Left renal pelvis (tissue), 4 donors: ENCODE results near the gene PROK1. TPM values are rescaled to one million over a fixed set of nuclear protein-coding genes. Genes with fewer than 3 reads are reported as not detected.

Source experiments
- DNase-seq, 4 donors: peaks; one replicate each; pipeline ENCODE4 v3.0.0-alpha.2; 2013; ENCODE audit warnings: low read depth in 4 of 4, low spot score in 3 of 4
- polyA plus RNA-seq, 4 donors: library from polyadenylated mRNA; unstranded; fragments of 120-200 nt; gene quantifications; one replicate each; pipeline ENCODE4 v1.2.1, GENCODE V29; 2013; ENCODE audit not compliant: insufficient read length in 4 of 4

PROK1 gene
- polyA plus RNA-seq, 4 donors, result 0.11 to 0.96 (median 0.34) TPM; not detected in 1

- DNase-seq, result no peak
Measured at GRCh38 chr1:110487726-110488125, 36.8 kb downstream of the PROK1 start.

DNA sequence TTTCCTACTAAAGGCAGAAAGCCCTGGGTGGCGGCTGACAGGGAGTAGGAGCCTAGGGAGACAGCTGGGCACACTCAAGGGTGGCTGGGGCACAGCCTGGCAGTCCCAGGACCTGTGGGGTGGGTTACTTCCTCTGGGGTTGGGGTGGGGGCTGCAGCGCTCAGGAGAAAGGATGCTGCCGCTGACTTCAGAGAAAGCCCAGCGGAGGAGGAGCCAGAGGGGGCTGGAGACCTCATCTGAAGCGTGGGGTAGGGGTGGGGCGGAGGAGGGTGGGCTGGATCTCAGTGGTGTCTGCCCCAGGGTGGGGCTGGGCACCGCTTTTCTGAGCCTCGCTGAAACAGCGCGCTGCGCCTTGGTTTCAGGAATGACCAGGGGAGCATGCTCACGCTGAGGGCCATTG lies 37.2 kb downstream of the PROK1 start:
- DNase-seq, result no peak

DNA sequence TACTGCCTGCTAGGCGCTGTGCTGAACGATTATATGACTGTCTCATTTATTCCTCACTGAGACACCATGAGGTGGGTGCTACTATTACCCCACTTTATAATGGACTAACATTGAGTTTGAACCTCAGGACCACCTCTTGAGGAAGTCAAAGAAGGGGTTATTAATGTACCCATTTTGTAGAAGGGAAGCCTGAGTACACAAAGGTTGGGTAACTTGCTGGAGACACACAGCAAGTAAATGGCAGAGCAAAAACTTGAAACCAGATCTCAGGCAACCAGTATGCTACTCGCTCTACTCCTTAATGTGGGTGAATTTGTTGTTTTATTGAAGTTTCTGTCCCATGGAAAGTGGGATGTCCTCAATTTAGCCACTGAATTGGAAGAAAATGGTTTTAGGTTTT lies 37.9 kb downstream of the PROK1 start:
- no peak for DNase-seq

DNA sequence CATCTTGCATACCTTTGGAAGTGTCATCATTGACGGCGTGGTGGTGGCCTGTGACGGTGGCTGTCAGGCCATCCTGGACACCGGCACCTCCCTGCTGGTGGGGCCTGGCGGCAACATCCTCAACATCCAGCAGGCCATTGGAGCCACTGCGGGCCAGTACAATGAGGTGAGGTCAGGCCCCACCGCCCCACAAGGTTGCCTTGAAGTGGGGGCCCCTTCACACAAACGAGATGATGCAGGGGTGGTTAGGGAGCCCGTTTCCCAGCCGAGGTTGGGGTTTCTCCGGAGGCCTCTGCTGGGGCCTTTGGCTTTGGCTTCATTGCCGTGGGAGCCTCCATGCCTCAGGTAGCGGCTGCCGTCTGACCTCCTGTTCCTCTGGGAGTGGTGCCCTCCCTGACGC lies 38.5 kb downstream of the PROK1 start:
- no peak for DNase-seq

- DNase-seq, result no peak
Measured at GRCh38 chr1:110489973-110490542, 39.1 kb downstream of the PROK1 start.

DNA sequence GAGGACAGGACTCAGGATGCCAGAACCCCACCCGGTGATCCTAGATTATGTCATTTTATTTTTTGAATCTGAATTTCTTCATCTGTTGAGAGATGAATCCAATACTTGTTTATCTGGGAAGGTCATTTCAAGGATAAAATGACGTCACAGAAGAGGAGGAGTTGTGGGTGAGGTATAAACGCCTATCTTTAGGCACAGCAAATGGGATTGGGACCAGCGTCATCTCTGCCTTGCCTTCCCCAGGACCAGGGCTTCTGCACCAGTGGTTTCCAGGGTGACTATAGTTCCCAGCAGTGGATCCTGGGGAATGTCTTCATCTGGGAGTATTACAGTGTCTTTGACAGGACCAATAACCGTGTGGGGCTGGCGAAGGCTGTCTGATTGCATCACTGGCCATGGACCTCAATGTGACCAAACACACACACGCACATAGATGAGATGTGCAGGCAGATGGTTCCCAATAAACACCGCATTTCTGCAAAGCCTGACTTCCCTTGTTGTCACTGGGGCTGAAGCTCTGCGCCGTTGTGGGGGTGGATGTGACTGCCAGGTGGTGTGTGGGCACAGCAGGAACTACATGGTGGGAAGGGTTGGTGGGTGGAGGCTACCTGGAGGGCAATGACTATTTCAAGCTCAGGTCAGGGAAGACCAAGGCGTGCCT lies 40.0 kb downstream of the PROK1 start:
- no peak for DNase-seq

DNA sequence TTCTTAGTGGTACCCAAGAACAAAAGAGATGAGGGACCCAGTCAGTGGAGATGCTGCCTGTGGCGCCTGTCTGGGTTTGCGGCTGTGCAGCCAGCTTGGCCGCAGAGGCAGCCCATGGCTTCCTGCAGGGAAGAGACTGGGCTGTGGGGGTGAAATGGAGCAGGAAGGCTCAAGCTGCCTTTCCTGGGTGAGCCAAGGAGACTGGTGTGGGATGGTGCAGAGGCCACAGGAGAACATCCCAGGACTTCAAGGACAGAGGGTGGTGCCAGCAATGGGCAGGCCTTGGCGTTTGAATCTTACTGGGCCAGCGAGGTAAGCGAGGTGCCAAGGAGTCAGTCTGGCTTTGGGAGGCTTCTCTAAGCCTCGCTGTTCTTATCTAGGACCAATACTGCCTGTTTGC lies 41.6 kb downstream of the PROK1 start:
- no peak for DNase-seq

GRCh38 chr1:110493059-110493699 lies 42.2 kb downstream of the PROK1 start:
- no peak for DNase-seq

DNA sequence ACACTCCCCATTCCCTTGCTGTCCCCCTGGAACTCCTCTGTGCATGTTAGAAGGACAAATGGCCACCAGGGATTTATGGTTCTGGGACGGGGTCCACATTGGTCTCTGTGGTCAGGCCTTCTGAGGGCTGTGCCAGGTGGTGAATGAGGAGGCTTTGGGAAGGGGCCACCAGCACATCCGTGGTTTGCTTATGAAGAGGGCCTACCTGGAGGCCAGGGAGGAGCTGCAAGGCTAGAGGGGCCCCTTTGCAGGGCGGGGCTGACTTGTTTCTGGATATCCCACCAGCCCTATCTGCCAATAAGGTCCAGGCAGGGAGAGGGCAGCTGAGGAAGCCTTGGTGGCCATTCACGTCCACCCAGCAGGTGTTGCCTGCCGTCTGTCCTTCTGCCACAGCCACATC lies 43.1 kb downstream of the PROK1 start:
- no peak for DNase-seq

DNA sequence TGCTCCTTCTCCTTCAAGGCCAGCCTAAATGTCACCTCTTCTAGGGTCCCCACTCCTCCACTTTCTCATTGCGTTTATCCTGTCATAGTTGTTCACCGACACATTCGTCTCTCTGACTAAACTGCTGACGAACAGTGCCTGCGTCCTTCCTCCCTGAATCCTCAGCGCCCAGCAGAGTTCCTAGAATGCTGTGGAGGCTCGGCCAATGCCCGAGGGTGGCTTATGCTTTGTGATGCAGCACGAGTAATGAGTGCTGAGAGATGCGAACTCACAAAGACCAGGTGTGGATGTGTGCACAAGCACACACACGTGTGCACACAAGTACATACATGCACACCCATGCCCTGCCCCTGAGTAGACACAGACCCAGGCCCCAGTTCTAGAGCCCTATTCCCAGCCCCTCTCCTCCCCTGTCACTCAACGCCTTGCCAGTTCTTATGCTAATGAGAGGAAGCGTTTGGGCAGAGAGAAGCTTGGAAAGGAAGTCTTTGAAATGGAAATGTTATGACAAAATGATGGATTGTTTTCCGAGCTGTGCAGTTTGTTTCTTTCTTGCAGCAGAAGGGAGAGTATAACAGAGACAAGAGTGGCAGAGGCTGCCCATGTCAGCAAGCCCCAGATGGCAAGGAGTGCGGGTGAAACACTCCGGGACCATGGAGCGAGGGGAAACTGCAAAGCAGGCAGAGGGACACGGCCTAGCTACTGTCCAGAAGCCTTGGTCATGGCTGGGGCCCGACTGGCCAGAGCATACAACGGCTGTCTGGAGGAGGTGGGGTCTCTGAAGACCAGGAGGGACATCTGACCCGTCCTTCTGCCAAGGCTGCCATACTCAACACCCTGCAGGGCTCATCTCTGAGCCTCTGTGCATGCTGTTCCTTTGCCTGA lies 43.8 kb downstream of the PROK1 start:
- DNase-seq, result no peak

- DNase-seq, result peak in 3 of 4 donors; percentile 49 to 60 (median 53)
Measured at GRCh38 chr1:110495926-110496600, 45.1 kb downstream of the PROK1 start.

DNA sequence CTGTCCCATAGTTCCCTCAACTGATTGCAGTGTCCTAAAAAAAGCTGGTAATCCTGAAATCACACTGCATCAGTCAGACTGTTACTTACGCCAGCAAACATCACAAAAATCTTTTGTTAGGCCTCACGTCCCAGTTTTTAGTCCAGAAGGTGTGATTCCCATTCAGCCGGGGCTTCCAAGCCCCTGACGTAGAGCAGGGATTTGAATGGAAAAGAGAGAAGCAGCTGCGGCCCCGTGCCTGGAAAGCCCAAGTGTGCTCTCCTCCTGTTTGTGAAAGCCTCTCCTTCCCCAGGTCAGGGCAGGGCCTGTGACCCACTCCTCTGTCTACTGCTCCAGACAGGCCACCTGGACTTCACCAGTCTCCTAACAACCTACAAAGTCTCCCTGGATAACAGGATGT lies 47.3 kb downstream of the PROK1 start:
- no peak for DNase-seq

DNA sequence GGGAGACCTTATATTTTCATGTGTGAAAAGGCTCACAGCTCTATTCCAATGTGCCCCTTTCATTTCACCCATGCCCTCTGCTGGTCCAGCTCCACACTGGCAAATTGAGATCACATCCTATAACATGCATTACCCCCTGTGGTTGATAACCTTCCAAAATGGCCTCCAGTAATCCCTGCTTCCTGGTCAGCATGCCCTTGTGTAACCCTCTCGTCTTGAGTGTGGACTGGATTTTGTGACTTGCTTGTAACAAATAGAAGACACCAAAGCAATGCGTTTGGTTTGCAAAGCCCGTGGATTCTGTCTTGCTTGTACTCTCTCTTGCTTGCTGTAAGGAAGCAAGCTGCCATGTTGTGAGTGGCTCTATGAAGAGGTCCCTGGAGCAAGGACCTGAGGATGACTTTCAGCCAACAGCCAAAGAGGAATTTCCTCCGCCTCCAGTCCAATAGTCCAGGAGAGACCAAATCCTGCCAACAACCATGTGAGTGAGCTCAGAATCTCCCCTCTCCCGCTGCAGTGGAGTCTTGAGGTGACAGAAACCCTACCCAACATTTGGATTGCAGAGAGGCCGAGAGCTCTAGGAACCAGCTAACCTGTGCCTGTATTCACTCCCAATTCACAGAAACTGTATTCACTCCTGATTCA lies 50.7 kb downstream of the PROK1 start:
- no peak for DNase-seq

DNA sequence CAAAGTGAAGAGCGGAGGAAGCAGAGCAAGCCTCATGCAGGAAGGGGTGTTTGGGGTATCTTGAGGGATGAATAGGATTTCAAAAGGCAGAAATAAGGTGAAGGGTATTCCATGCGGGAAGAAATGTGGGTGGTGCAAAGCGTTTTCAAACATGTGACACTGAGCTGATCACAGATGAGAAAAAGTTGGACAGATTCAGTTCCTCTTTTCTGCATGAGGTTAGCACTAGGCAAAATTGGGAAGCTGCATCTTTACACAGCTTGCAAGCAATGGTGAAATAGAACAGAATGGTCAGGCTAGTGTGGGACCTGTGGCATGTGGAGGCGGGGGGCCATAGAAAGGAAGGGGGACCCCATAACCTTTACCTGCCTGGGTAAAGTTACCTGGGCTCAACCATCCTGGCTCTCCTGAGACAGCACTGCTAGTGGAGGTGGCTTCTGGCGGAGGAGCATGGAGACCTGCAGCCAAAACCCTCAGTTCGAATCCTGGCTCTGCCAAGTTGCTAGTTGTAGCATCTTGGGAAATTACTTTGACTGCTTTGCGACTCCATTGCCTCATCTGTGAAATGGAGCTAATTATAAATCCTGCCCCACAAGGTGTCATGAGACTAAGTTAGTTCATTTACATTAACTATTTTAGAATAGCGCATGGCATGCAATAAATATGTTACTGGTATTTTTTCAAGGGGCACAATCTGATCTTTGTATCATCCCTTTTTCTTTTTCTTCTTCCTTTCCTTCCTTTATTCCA lies 51.6 kb downstream of the PROK1 start:
- no peak for DNase-seq

GRCh38 chr1:110503471-110503870 lies 52.5 kb downstream of the PROK1 start:
- no peak for DNase-seq

GRCh38 chr1:110504226-110504625 lies 53.3 kb downstream of the PROK1 start:
- DNase-seq, result no peak

GRCh38 chr1:110505596-110505995 lies 54.6 kb downstream of the PROK1 start:
- no peak for DNase-seq

GRCh38 chr1:110506541-110506940 lies 55.6 kb downstream of the PROK1 start:
- no peak for DNase-seq
